ENCODE results near the gene PRICKLE2.

The PRICKLE2 gene

DNA sequence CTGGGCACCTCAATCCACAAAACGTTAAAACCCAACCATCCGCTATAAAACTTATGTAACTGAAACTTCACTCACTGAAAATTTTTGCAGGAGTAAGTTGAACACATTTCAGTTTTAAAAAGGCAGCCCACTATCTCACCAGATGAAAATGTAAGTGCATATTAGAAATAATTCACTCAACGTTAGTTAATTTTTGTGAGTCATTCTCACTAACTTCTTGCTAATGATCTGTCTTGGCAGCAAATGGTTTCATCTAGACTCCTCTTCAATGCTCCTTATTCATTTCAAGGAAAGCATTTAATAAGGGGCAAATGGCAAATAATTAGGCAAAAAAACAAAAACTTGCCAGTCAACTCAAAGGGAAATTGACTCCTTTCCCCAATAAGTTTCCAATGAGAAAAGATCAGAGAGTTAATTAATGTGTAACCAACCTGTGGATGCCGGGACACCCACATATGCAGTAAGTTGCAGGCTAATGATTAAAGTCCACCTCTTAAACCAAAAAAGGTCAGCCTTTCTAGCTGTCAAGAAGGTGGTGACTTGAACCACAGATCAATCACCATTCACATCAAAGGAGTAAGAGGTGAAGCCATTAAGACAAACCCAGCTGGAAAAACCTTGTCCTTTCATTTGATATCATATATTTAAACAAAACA, 22.9 kb upstream of the PRICKLE2 start:
- no peak for DNase-seq (ENCODE audit: low read depth)

DNA sequence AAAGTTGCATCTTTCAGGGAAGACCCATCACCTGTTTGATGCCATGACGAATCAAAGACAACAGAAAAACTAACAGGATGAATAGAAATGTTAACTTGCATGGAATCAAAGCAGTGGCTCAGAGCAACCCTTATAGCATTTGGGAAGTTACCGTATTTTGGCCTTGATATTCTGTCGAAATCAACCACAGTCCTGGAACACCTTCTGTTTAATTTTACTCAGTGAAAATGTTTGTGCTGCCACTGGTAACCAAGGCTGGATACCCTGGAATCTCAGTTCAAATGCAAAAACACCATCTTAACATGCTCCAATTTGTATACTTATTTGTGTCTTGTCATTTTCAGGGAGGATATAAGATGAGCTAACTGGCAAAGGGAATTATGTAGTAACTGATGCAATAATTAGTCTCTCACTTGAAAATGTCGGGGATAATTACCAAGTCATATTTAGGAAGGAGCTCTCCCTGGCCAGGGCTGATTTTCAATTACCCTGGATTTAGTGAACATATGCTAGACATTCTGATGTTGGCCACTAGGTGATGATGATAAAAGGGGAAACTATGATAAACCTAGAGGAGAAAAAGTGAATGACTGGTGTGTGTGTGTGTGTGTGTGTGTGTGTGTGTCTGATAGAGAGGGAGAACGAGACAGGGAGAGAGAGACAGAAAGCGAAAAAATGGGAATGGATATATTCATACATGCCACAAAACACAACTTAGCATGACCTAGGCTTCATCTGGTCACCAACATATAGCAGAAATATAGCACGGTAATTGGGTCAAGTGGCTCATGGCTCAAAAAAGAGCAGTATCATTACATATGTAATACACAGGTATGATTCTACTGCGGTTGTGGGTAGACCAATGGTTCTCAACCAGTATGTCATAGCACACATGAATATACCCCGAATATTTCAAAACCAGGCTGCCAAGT, 19.0 kb upstream of the PRICKLE2 start:
- no peak for DNase-seq (ENCODE audit: low read depth)

DNA sequence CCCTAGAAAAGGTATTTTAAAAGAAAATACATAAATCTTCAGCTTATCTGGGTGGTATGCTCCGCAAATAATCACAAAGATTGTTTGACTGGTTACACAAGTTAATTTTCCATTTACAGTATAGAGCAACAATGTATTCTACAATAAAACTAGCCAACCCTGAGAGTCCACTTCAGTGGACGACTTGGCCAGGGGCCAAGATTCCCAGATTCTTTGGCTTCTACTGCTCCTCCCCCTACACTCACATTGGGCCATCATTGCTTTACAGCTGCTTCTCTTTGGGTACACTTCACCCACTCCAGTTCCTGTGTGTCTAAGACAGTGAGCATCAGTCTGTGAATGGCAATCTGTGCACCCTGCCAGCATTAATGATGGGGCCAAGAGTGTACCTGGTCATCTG, 17.2 kb upstream of the PRICKLE2 start:
- DNase-seq (ENCODE audit: low read depth), result no peak

DNA sequence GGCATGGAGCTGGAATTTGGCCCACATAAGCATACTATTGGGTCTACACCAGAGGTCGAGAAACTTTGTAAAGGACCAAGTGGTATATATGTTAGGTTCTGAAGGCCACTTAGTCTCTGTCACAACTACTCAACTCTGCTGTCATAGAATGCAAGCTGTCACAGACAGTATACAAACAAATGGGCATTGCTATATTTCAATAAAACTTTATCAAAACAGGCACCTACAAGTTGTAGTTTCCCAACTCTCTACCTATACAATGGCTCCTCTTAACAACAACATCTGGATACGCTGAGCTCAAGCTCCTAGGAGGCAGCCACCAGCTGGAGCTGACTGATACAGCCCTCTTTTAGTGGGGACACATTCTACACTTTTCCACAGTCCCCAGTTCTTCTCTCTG, 15.7 kb upstream of the PRICKLE2 start:
- DNase-seq (ENCODE audit: low read depth), result no peak

DNA sequence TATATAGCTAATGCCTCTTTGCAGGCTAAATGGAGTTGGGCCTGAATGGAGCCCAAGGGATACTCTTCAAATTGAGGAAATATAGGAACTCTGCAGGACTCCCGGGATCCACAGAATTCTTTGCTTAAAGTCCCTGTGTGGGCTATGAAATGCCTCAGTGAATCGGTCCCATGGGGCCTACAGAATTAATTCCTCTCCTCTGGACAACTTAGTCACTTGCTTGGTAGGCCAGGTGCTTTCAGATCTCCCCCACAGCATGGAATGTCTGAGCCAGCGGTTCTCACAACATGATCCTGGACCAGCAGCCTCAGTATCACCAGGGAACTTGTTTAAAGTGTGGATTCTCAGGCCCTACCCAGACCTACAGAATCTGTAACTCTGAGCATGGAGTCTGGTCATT, 15.1 kb upstream of the PRICKLE2 start:
- DNase-seq (ENCODE audit: low read depth), result no peak

DNA sequence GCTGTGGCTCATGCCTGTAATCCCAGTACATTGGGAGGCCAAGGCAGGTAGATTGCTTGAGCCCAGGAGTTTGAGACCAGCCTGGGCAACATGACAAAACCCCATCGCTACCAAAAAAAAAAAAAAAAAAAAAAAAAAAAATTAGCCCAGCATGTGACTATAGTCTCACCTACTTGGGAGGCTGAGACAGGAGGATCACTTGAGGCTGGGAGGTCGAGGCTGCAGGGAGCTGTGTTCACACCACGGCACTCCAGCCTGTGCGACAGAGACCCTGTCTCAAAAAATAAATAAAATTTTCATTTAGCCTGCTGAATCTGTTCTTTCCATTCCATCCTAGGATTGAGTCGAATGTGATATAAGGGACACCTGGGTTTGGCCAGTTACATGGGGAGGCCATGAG, 14.6 kb upstream of the PRICKLE2 start:
- DNase-seq (ENCODE audit: low read depth), result no peak

DNA sequence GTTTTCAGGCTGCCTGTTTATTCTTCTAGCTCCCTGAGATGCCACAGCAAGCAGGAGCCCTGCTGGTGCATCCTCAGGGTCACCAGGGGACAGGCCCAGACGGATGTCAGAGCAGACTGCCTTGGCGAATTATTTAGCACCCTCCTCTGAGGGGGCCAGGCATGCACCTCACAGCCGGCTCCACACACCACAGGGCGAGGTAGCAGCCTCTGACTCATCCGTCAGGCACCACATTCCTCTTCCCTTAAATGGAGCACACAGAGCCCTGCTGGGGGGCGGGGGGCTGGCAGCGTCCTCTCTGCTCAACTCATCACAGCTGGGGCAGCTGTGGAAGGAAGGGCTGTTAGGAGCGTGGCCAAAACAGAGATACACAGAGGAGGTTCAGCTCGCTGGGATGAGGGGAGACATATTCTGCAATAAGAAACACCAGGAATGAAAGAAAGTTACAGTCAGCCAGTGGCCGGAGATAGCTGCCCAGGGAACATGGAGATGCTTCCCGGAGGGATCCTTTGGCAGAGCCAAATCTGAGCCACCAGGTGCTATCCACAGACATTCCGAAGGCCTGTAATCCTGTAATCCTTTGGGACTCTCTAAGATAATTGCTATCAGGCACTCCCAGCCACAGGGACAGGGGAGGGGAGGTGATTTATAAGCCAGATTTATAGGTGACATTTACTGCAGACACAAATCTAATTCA, 13.9 kb upstream of the PRICKLE2 start:
- DNase-seq (ENCODE audit: low read depth), result no peak

DNA sequence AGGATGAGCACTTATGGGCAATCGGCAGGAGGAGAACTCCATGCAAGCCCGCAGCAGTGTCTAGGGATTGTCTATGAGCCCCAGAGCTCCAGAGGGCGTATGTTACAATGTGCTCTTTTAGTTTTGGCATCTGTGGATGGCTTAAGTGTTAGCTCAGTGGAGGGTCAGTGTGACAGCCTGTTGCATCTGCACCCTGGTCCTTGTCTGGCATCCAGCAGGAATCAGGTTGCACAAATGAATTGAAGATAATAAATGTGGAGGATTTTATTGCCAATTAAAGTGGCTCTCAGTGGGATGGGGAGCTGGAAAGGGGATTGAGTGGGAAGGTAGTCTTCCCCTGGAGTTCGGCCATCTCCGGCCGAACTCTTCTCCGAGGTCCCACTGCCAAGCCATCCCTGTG, 11.8 kb upstream of the PRICKLE2 start:
- DNase-seq (ENCODE audit: low read depth), result no peak

DNA sequence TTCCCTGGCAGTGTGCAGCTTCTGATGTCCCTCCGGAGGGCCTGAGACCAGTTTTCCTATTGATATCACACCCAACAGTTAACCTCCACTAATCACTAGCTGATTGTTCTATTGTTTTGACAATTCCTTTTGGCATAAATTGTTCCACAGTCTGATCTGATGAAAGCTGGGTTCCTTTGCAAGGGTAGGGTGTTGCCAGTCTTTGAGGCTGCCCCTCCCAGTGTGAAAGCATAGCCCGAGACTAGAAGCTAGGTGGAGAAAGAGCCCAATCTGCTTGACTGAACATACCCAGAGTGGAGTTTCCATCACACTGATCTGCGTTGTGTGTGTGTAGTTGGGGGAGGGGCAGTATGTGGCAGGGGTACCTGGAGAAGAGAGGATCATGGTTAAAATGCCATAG, 10.3 kb upstream of the PRICKLE2 start:
- DNase-seq (ENCODE audit: low read depth), result no peak

DNA sequence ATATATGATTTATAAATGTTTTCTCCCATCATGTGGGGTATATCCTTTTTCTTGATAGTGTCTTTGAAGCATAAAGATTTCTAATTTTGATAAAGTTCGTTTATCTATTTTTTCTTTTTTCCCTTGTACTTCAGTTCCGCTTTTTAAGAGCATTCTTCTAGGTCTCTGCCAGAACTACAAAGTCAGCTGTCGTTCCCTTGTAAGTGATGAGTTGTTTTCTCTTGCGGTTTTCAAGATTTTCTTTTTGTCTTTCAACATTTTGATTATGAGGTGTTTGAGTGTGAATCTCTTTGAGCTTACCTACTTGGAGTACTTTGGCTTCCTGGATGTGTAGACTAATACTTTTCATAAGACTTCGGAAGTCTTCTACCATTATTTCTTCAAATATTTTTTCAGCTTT, 9.3 kb upstream of the PRICKLE2 start:
- no peak for DNase-seq (ENCODE audit: low read depth)

DNA sequence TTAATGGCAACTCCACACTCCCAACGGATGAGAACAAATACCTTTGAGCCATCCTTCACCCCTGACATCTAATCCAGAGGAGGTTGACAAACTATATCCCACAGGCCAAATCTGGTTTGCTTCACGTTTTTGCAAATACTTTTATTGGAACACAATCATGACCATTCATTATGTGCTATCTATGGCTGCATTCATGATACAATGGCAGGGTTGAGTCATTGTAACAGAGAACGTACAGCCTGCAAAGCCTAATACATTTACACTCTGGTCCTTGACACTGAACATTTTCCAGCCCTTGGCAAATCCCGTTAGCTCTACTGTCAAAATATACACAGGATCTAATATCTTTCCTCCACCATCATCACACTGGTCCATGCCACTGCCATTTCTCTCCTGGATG, 7.6 kb upstream of the PRICKLE2 start:
- DNase-seq (ENCODE audit: low read depth), result no peak

DNA sequence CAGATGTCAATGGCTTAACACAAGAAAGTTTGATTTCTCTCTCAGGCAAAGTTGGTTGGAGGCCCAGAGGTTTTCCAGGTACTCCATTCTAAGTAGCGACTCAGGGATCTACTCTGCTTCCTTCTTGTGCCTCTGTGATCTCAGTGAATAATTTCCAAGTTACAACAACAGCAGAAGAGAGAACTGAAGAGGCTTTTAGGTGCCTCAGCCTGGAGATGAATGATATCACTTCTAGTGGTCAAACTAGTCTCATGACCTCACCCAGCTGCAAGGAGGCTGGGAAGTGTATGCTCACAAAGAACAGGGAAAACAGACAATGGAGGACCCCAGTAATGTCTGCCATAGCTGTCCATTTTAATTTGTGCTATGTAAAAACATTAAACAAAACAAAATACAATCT, 4.6 kb upstream of the PRICKLE2 start:
- no peak for DNase-seq (ENCODE audit: low read depth)

DNA sequence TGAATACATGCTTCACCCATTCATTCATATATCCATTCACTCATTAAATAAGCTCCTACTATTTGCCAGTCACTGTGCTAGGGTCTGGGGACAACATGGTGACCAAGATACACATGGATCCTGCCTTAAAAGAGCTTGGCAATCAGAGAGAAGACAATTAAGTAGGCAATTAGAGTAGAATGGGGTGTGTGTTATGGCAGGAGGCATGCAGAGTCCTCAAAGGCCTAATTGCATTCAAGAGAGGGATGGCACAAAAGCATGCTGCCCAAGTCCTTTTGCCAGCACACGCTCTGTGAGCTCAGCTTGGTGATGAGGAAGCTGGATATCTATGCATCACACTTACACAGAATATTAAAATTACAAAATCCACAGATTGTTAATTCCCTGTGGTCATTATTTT, 2.8 kb upstream of the PRICKLE2 start:
- DNase-seq (ENCODE audit: low read depth), result no peak

DNA sequence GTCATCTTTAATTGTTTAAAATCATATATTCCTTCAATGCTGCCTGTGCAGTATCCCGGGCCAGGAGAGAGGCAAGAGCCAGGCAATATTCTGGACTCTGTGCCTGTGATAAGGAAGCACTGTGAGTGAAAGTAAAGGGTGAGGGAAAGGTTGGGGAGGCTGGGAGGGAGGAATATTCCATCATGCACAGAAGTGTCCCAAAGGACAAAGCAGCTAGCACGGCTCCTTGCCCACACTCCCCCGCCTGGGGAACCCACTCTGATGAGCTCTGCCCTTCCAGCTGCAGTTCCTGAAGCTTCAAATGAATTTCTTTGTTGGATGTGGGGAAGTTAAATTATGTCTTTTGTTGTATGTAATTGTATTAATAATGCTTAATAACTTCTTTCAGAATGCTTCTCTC, 1.5 kb upstream of the PRICKLE2 start:
- no peak for DNase-seq (ENCODE audit: low read depth)

DNA sequence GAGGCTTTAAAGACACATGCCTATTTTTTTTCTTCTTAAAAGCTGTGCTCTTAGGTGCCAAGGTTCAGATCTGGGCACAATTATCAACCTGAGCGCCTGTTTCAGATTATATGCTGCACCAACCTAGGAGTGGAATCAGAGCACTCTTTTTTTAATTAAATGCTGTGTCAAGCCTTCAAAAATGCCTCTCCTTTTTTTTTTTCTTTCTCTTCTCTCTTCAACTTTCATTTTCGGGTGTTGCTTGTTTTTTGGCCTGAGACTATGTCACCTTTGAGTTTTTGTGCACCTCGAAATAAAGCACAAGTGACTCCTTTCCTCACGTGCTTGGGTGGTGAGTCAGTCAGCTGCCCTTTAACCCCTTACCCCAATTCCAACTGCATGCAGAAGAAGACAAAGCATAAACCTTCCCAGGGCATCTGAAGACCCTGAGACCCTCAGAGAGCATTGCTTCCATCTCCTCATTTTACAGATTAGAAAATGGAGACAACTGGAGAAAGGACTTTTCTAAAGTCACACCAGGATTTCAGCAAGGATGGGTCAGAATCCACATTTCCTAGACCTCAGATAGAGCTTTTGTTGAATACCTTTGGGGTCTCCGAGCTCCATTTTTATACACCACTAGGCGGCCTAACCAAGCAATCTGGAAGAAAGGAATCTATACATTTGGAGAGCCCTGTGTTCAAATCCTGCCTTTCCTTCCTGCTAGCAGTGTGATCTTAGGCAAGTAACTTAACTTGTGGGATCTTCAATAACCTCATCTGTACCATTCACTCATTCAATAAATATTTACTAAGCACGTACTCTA, 631 bp upstream of the PRICKLE2 start:
- no peak for DNase-seq (ENCODE audit: low read depth)

DNA sequence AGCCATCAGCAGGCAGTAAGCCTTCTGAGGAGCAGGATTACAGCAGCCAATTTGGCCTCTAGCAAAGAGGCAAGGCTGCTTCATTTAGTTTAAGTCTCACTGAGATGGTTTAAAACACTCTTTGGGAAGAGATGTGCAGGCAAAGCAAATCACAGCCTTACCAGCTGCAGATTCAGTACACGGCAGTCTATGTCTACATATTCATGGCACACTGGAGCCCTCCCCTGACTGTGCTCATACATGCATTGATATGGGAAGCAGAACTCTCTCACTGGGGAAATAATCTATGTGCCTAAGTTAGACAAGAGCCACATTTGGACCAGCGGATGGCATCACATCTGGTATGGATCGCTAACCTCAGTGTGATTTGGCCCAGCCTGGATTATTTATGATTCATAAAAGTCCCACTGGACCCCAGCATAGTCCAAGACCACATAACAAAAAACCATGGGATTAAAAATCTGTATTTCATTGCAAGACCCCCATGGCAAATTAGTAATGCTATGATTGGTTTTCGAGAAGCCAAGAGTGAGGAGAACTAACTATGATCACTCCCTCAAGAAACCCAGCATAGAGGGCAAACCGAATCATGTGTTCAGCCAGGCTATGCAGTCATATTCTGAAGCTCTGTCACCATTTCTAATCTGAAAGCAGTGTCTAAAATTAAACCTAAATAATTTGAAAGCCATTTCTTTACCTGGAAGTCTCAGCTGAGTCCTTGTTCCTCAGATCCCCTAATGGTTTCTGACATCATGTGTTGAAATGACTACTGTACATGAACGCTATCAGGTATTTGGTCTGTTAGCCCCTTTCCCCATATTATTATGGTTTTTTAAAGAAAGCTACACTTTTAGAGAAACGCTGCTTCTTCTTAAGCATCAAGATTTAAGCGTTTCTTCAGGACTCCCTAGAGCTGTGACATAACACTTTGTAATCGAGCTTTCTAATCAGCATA, 1.2 kb downstream of the PRICKLE2 start:
- no peak for DNase-seq (ENCODE audit: low read depth)

DNA sequence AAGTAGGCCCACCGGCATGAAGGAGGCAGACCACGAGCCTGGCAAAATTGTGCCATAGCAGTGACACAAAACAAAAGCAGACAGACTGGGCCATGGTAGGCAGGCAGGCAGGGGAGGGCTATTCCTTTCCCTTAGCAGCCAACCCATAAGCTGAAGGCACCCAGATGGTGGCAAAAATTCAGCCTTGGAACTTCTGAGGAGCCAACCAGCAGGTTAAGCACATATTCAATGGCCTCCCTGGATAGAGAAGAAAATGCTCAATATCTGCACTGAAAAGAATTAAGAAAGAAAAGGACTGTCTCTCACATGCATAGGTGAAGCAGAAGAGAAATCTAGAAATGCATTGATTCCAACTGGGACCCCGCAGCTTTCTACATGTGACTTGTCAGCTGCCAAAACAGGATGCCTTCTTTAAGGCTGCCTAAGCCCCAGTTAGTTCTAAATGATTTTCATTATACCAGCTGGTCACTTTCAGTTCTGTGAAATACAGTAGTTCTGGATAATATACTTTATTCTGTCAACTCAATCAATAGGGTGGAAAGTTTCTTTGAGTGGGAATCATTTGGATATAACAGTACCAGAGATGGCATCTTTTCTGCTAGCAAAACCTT, 2.7 kb downstream of the PRICKLE2 start:
- DNase-seq (ENCODE audit: low read depth), result no peak

DNA sequence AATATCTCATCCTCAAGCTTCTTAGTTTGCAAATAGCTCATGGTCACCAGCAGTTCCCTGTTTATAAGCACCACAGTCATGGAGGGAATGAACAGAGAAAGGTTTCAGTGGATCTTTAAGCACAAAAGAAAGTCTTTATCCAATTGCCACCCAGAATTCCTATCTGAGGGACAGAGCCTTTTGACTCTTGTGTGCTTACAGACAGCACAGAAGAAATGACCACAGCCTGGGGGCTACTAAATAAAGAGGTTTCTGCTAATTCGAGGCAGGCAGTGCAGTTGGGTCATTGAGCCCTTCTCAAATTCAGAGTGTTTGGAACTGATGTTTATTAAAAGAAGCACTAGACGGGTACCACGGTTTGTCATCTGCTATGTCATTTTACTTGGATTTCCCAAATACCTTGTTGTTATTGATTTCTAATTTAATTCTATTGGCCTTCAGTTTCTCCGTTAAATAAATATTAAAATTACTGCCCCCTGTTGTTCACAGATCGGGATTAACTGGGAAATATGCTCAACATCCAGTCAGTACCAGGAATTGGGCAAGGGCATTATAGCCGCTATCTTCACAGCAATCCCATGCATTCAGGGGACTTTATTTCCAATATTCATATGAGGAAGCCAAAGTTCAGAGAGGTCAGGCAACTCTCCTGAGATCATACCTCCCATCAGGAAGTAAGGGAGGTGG, 3.6 kb downstream of the PRICKLE2 start:
- no peak for DNase-seq (ENCODE audit: low read depth)

DNA sequence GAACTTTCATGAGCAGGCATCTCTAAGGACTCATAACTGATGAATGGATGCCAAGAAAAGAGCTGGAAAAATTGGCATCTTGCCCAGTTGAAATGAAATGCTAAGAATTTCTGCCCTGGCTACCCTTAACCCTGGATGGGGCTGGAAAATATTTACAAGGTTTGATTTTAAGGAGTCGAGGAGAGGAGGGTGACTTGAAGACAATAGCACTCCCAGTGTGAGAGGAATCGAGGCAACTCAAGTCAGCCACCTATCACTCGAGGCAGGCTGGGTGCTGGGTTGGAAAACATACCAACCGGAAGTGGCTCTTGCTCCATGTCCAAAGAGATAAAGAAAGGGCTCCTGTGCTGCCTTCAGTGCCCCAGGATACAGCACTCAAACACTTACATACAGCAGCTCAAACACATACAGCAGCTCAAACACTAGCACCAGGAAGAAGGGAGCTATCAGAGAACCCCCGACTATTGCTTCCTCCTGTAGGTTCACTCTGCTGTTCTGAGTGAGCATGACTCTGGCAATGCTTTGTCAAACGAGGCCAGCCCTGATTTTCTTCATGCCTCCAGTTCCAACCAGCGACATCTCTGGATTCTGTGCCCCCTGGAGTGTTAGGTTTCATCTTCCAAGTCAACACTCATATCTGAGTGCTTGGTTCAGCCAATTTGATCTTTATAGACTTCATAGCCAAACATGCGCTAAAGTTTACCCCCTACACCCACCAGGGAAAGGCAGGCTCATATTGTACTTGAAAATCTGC, 4.9 kb downstream of the PRICKLE2 start:
- no peak for DNase-seq (ENCODE audit: low read depth)

Data from stimulated activated CD8-positive, alpha-beta memory T cell treated with anti-CD3 and anti-CD28 coated beads, Interleukin-7, amount 100 ng/mL, for 24 hours (primary cell).